KMS-11 (cell line): ENCODE results near the gene BBS1.

Experiments used
- H2AFZ ChIP-seq: fragments of 200-600 bp; sonication (generic); 2 replicates; pipeline ENCODE4 v1.6.1; 2016; ENCODE audit warnings: antibody characterized with exemption, mixed run types, low read depth
- H3K27ac ChIP-seq: fragments of 200-600 bp; sonication (generic); 2 replicates; pipeline ENCODE4 v1.6.1; 2016; ENCODE audit warnings: mild to moderate bottlenecking, mixed run types
- H3K27me3 ChIP-seq: fragments of 200-600 bp; sonication (generic); 2 replicates; pipeline ENCODE4 v1.6.1; 2017; ENCODE audit warnings: mild to moderate bottlenecking, low read depth, mixed run types, moderate library complexity; ENCODE audit not compliant: insufficient read depth
- H3K36me3 ChIP-seq: fragments of 200-600 bp; sonication (generic); 2 replicates; pipeline ENCODE4 v1.6.1; 2017; ENCODE audit warnings: mild to moderate bottlenecking, mixed run types; ENCODE audit not compliant: insufficient read depth
- H3K4me1 ChIP-seq: fragments of 200-600 bp; sonication (generic); 2 replicates; pipeline ENCODE4 v1.6.1; 2016; ENCODE audit warnings: mild to moderate bottlenecking, low read depth, mixed run types; ENCODE audit not compliant: poor library complexity, severe bottlenecking
- H3K4me2 ChIP-seq: fragments of 200-600 bp; sonication (generic); 2 replicates; pipeline ENCODE4 v1.7.0; 2016; ENCODE audit warnings: mild to moderate bottlenecking, mixed run types
- H3K4me3 ChIP-seq: fragments of 200-600 bp; sonication (generic); IDR thresholded peaks from 2 replicates; pipeline ENCODE4 v1.6.1; 2017; ENCODE audit warnings: low read depth, low read length, mixed read lengths; ENCODE audit not compliant: insufficient read depth
- H3K79me2 ChIP-seq: fragments of 200-600 bp; sonication (generic); 2 replicates; pipeline ENCODE4 v1.6.1; 2016; ENCODE audit warnings: low read depth, mixed run types; ENCODE audit not compliant: insufficient read depth
- H3K9ac ChIP-seq: fragments of 200-600 bp; sonication (generic); 2 replicates; pipeline ENCODE4 v1.6.1; 2016; ENCODE audit warnings: mild to moderate bottlenecking, mixed run types
- H4K20me1 ChIP-seq: fragments of 200-600 bp; sonication (generic); 2 replicates; pipeline ENCODE4 v1.6.1; 2016; ENCODE audit warnings: mild to moderate bottlenecking, mixed run types; ENCODE audit not compliant: insufficient read depth
- CTCF ChIP-seq: fragments of 200-600 bp; sonication (generic); conservative IDR thresholded peaks from 2 replicates; pipeline ENCODE4 v1.6.1; 2017; ENCODE audit warnings: low read depth, mild to moderate bottlenecking, antibody characterized with exemption, low read length, moderate library complexity, mixed read lengths

The BBS1 gene

DNA sequence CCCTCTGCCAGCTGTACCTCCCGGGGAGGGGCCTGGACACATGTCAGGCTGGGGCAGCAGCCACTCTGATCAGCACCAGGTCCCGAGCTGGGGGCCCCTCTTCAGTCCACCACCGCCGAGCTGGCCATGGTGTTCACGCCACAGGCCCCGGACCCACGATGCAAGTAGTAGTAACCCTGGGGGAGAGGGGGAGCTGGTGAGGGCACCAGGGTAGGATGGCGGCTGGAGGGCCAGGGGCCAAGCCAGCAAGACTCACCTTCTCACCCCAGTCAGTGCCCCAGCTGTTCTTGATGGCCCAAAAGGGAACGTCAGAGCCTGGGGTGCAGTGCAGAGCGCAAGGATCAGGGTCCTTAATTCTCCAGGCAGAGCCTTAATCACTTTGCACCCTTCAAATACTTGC, 53.4 kb downstream of the BBS1 start:
- Histone ChIP-seq H3K9ac (no peak overlapping the region), H3K79me2 (no peaks in the 10 kb centered on the region), H3K4me1 (no peaks in the 10 kb centered on the region), H2AFZ (no peak overlapping the region), H3K27me3 (no peaks in the 10 kb centered on the region; the same call in 1 of the 2 replicates), H4K20me1 (no peaks in the 10 kb centered on the region), H3K36me3 (no peaks in the 10 kb centered on the region), H3K4me3 (no peak overlapping the region), H3K4me2 (no peak overlapping the region), H3K27ac (no peak overlapping the region)
- no peak for TF ChIP-seq CTCF

GRCh38 chr11:66564538-66564937, 54.1 kb downstream of the BBS1 start:
- no peak for TF ChIP-seq CTCF
- no peaks in the 10 kb centered on the region for H3K4me1 ChIP-seq
- H3K79me2 ChIP-seq, result no peaks in the 10 kb centered on the region
- no peak overlapping the region for H3K27ac ChIP-seq
- no peak overlapping the region for H3K4me2 ChIP-seq
- H3K9ac ChIP-seq, result no peak overlapping the region
- H3K4me3 ChIP-seq, result no peak overlapping the region
- H3K27me3 ChIP-seq, result no peaks in the 10 kb centered on the region
- H4K20me1 ChIP-seq, result no peaks in the 10 kb centered on the region
- H2AFZ ChIP-seq, result no peak overlapping the region
- H3K36me3 ChIP-seq, result no peaks in the 10 kb centered on the region

GRCh38 chr11:66564984-66565383, 54.5 kb downstream of the BBS1 start:
- Histone ChIP-seq H3K4me1 (no peaks in the 10 kb centered on the region), H4K20me1 (no peaks in the 10 kb centered on the region), H3K9ac (no peak overlapping the region), H3K4me3 (no peak overlapping the region), H3K79me2 (no peaks in the 10 kb centered on the region), H3K36me3 (no peaks in the 10 kb centered on the region), H3K27me3 (no peaks in the 10 kb centered on the region), H2AFZ (no peak overlapping the region), H3K27ac (no peak overlapping the region), H3K4me2 (no peak overlapping the region)
- TF ChIP-seq CTCF, result no peak

- Histone ChIP-seq H3K36me3 (no peaks in the 10 kb centered on the region), H2AFZ (no peak overlapping the region), H3K79me2 (no peaks in the 10 kb centered on the region), H3K9ac (no peak overlapping the region), H3K4me1 (no peaks in the 10 kb centered on the region), H3K27me3 (no peaks in the 10 kb centered on the region), H3K27ac (no peak overlapping the region), H3K4me2 (no peak overlapping the region), H3K4me3 (no peak overlapping the region), H4K20me1 (no peaks in the 10 kb centered on the region)
- no peak for TF ChIP-seq CTCF
Observed at GRCh38 chr11:66566221-66566620, 55.8 kb downstream of the BBS1 start.

- no peaks in the 10 kb centered on the region for H3K79me2 ChIP-seq
- no peaks in the 10 kb centered on the region for H3K36me3 ChIP-seq
- no peak overlapping the region for H3K4me3 ChIP-seq
- H3K27me3 ChIP-seq, result no peaks in the 10 kb centered on the region
- H3K9ac ChIP-seq, result no peak overlapping the region
- no peak for TF ChIP-seq CTCF
- H3K4me2 ChIP-seq, result no peak overlapping the region
- no peak overlapping the region for H3K27ac ChIP-seq
- H4K20me1 ChIP-seq, result no peaks in the 10 kb centered on the region
- peak overlapping the region; percentile 60; the same call in 1 of the 2 replicates for H2AFZ ChIP-seq
- H3K4me1 ChIP-seq, result no peaks in the 10 kb centered on the region
Observed at GRCh38 chr11:66567787-66568123, 57.3 kb downstream of the BBS1 start.
